T1000 (cell line): Measurements from ENCODE around the gene MAPKAP1.
"Not testable (repeated sequence)": the region's sequence is repeated elsewhere in the genome, so short reads cannot be mapped to it uniquely, and the experiment has no call there.

Source experiments
- DNase-seq: peaks from one replicate; lab custom pipeline; 2025; ENCODE audit warnings: mixed read lengths; lab: John Stamatoyannopoulos, UW

The MAPKAP1 gene

DNA sequence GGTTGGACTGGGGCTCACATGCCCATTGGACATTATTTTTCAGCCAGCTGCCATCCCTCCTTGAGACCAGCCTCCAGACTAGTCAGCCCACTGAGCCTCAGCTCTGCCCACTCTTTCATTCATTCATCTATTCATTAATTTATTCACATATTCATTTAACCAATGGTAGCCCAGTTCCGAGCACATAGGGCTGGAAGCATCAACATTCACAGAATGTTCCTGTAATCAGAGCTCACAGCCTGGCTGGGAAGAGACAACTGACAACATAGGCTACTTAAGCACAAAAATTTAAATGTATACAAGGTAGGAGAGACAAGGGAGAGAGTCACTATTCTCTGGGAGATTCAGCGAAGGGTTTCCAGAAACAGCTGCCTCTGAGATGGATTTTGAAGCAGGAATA, 23.2 kb upstream of the MAPKAP1 start:
- no peak for DNase-seq

DNA sequence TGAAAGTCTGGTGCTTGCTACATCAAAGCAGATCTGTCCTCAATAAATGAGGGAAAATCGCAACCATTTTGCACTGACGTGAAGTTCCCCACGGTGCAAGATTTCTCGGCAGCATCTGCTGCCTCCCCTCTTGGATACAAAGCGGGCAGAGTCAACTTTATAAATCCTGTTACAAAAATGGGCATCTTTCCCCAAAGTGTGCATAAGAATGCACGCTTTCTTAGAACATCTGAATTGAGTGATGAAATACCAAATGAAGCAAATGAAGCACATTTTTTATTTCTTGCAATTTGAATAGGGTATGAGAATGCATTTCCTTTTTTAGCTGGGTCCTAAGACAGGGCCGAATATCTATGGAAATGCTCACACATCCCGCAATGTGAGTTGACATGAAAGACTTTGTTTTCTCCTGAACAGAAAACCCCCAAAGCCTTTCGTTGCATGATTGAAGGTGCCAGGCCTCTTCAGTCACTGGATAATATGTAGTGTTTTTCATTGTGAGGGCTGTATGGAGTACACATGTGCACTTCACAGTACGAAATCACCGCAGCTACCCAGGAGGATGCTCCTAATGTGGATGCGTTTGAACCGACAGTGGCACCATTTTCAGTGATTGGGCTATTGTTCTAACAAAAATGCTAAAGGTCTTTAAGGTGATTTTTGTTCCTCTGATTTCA, 19.6 kb upstream of the MAPKAP1 start:
- no peak for DNase-seq

- no peak for DNase-seq
Measured at GRCh38 chr9:125707472-125707804, 430 bp upstream of the MAPKAP1 start.

- DNase-seq, result no peak
Measured at GRCh38 chr9:125705893-125706292, 1.1 kb downstream of the MAPKAP1 start.

- DNase-seq, result no peak
Measured at GRCh38 chr9:125703662-125704061, 3.3 kb downstream of the MAPKAP1 start.

- no peak for DNase-seq
Measured at GRCh38 chr9:125701351-125701750, 5.7 kb downstream of the MAPKAP1 start.

DNA sequence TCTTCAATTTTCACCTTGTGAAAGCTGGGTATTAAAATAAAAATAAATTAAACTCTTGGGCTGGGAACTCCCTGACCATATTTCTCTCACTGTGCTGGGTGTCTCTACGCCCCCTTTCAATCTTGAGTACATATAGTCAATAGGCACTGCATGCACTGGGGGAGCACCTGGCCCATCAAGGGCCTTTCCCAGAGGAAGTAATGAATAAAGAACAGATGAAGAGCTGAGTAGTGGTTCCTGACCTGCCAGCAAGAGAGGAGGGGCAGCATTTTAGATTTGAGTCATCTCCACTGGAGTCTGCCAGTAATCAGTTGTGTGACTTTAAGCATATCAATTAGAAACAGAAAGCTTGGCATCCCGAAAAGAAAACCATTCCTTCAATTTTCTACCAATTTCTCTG, 6.2 kb downstream of the MAPKAP1 start:
- DNase-seq, result no peak

DNA sequence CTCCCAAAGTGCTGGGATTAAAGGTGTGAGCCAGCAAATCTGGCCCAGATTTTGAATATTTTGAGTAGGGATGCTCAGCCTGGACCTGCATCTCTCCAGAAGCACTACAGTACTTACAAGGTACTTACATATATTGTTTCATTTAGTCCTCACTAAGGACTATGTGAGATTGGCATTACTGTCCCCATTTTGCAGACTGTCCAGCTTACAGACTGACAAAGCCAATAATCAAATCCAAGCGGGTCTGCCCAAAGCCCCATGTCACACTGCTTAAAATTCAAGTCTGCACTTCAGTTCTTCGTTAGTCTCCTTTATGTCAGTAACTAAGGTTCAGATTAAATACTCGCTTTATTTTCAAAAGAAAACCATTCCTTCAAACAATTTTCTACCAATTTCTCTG, 7.1 kb downstream of the MAPKAP1 start:
- DNase-seq, result no peak

DNA sequence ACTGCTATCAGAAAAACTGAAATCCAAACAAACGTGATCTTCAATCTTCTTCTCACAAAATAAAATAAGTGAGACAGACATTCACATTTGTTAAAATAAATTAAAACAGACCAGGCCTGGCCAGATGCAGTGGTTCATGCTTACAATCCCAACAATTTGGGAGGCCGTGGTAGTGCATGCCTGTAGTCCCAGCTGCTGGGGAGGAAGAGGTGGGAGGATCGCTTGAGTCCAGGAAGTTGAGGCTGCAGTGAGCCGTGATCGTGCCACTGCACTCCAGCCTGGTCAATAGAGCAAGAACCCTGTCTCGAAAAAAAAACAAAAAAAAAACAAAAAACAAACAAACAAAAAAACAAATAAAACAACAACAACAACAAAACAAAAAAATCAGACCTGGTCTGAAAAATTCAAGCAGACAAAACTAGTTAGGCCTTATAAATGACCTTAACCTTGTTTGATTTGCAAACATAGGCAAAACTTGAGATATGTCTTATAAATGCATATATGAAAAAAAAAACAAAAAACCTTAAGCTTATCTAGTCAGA, 10.8 kb downstream of the MAPKAP1 start:
- no peak for DNase-seq

DNA sequence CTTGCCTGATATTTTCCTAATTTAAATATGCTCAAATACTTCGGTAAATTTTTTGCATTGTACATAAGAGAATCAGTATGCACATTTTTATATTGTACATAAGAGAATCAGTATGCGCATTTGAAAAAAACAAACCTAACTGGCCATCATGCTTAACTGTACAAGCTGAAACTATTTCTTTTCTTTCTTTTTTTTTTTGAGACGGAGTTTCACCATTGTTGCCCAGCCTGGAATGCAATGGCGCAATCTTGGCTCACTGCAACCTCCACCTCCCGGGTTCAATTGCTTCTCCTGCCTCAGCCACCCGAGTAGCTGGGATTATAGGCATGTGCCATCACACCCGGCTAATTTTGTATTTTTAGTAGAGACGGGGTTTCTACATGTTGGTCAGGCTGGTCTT, 11.5 kb downstream of the MAPKAP1 start:
- DNase-seq, result not testable (repeated sequence)

- no peak for DNase-seq
Measured at GRCh38 chr9:125694478-125694877, 12.5 kb downstream of the MAPKAP1 start.

DNA sequence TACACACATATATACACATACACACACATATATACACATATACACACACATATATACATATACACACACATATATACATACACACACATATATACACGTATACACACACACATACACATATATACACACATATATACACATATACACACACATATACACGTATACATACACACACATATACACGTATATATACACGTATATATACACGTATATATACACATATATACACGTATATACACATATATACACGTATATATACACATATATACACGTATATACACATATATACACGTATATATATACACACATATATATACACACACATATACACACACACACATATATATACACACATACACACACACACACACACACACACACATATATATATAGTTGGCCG, 13.5 kb downstream of the MAPKAP1 start:
- not testable (repeated sequence) for DNase-seq

DNA sequence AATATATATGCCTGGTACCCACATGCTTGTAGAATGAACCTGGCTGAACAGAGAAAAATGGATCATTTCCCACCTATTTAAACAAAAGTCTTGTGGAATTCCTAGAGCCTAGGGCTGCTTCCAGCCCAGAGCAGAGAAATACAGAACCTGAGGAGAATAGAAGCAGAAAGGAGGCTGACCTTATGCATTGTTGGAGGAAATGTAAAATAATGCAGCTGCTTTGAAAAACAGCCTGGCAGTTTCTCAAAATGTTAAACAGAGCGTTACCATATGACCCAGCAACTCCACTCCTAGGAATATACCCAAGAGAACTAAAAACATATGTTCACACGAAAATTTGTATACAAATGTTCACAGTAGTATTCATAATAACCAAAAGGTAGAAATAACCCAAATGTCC, 15.1 kb downstream of the MAPKAP1 start:
- DNase-seq, result no peak

GRCh38 chr9:125690679-125691078, 16.3 kb downstream of the MAPKAP1 start:
- DNase-seq, result no peak

GRCh38 chr9:125687163-125687863, 19.7 kb downstream of the MAPKAP1 start:
- no peak for DNase-seq

DNA sequence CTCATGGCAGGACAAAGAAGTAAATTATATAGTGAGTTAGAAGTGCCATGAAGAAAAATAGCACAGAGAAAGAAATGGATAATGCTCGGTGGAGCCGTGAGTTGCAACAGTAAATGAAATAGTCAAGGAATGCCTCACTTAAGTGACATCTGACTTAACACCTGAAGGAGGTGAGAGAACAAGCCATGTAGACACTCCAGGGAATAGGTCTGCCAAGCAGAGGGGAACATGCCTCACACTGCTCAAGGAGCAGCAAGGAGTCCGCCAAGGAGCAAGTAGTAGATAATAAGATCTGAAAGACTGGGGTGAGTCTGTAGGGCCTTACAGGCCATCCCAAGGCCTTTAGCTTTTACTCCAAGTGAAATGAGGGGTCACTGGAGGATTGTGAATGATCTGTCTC, 21.8 kb downstream of the MAPKAP1 start:
- no peak for DNase-seq

- no peak for DNase-seq
Measured at GRCh38 chr9:125683486-125683885, 23.5 kb downstream of the MAPKAP1 start.

DNA sequence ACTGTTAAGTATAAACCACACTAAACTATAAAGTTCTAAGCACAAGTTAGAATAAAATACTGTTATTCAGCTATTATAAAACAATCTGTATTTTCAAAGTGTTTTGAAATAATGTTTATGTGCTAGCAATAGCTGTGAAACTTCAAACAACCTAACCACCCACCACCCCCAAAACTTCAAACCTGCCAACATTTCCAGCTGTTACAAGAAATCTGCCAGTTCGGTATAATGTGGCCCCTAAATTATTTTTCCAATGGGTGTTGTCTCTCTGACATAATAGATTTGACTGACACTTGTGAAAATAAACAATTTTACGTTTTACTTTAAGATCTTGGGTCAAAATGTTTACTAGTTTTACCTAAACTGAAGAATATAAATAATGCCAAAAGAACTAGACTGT, 24.7 kb downstream of the MAPKAP1 start:
- no peak for DNase-seq

GRCh38 chr9:125681657-125682056, 25.4 kb downstream of the MAPKAP1 start:
- no peak for DNase-seq

DNA sequence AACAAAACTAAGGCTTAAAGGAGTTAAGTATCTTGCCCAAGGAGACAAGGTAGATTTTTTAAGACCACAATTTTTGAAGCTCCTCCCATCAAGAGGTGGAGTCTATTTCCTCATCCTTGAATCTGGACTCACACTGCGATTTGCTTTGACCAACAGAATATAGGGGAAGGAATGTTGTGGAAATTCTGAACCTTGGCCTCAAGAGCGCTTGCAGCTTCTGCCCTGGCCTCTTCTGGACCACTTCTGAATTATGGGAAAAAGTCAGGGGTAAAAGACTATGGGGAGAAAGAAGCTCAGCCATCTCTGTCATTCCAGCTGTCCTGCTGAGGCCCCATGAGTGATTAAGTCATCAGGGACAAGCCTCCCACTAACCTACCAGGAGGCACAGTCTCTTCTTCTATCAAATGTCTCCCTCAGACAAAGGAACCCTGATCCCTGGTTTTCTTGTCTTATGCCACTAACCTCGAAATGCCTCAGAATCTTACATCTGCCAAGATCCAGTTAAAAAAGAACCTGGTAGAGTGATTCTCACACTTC, 25.9 kb downstream of the MAPKAP1 start:
- no peak for DNase-seq

DNA sequence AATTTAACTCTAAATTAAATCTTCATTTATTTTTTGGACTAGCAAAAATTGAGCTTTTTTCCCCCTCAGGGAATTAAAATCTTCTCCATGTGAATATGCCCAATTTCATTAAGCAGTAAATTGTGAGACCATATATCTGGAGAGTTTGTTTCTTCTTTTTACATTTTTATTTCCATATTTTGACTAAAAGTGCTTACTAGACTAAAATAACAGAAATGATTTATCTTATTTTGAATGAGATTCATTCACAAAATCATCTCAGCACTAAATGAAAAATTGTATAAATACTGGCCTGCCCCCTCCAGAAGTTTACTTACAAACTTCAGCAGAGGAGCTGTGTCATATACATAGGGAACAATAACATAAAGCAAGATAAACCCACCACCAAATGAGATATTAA, 26.6 kb downstream of the MAPKAP1 start:
- DNase-seq, result no peak

DNA sequence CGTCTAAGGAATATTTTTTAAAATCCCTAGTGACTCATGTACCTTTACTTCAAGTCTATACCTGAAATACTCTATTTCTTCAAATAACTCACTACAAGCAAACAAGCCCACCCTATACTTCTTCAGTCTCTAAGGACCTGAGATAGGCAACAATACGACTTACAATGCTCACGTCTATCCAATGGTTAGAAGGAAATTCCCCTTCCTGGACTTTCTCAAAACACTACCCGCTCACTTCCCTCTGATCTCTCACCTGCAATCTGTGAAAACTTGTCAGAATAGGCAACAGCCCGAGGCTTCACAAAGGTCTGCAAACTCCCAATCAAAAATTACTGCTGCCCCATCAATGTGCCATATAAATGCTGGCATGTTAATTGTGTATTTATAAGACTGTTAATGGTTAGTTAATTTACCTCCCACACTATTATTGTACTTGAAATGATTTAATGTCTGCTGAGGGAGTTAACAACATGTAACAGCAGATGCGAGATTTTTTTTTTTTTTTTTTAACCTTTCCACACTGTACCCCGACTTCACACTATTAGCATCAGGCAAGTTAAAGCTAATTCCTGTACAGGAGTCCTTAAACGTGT, 27.3 kb downstream of the MAPKAP1 start:
- DNase-seq, result no peak
